Activated CD4-positive, alpha-beta T cell treated with anti-CD3 and anti-CD28 coated beads for 36 hours (primary cell): ENCODE data around the gene OR51B2. TPM values are rescaled to one million over a fixed set of nuclear protein-coding genes. Genes with fewer than 3 reads are reported as not detected.
"Not testable (repeated sequence)": the region's sequence is repeated elsewhere in the genome, so short reads cannot be mapped to it uniquely, and the experiment has no call there.

Source experiments
- ATAC-seq: fragments of 200-7000 bp; cut with Tn5 transposase; one replicate; pipeline ENCODE4 v1.10.0; 2021; ENCODE audit warnings: mild to moderate bottlenecking, moderate library complexity
- CTCF ChIA-PET: fragments of 350-600 bp; sonication (Branson Sonifier 250); formaldehyde crosslinking; loops from one replicate; lab custom pipeline; 2021; ENCODE audit warnings: antibody characterized with exemption; lab: Charles Lee
- POLR2A ChIA-PET: fragments of 350-600 bp; sonication (Branson Sonifier 250); formaldehyde crosslinking; loops from one replicate; lab custom pipeline; 2021; ENCODE audit warnings: antibody characterized with exemption, inconsistent platforms; lab: Charles Lee
- DNase-seq: peaks from one replicate; pipeline ENCODE4 v3.0.0-alpha.2; 2020
- H3K27ac Mint-ChIP-seq: one replicate; pipeline ENCODE4 v1.8.0; 2021; ENCODE audit warnings: mixed read lengths
- H3K27me3 Mint-ChIP-seq: one replicate; pipeline ENCODE4 v1.8.0; 2021; ENCODE audit warnings: mixed read lengths
- H3K36me3 Mint-ChIP-seq: one replicate; pipeline ENCODE4 v1.8.0; 2021; ENCODE audit warnings: low read depth, mixed read lengths
- H3K4me1 Mint-ChIP-seq: one replicate; pipeline ENCODE4 v1.8.0; 2021; ENCODE audit warnings: mixed read lengths
- H3K4me3 Mint-ChIP-seq: one replicate; pipeline ENCODE4 v1.8.0; 2021; ENCODE audit warnings: mild to moderate bottlenecking, moderate library complexity, mixed read lengths
- H3K9me3 Mint-ChIP-seq: one replicate; pipeline ENCODE4 v1.8.0; 2021; ENCODE audit warnings: low read depth, mixed read lengths
- intact Hi-C, 2 experiments: fragments of 100-400 bp; cut with DNase I in 1 of 2; cut with micrococcal nuclease in 1 of 2; formaldehyde crosslinking; loops; one replicate each; pipeline versions ENCODE4 v1.14.2 to v1.15.1; 2022 to 2024; cut with DNase I, micrococcal nuclease
- total RNA-seq, 2 experiments: library from RNA; stranded (reverse); gene quantifications; one replicate each; pipeline ENCODE4 v1.2.3, GENCODE V29; 2021

OR51B2 gene, protein sequence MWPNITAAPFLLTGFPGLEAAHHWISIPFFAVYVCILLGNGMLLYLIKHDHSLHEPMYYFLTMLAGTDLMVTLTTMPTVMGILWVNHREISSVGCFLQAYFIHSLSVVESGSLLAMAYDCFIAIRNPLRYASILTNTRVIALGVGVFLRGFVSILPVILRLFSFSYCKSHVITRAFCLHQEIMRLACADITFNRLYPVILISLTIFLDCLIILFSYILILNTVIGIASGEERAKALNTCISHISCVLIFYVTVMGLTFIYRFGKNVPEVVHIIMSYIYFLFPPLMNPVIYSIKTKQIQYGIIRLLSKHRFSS
- total RNA-seq, result not detected

DNA sequence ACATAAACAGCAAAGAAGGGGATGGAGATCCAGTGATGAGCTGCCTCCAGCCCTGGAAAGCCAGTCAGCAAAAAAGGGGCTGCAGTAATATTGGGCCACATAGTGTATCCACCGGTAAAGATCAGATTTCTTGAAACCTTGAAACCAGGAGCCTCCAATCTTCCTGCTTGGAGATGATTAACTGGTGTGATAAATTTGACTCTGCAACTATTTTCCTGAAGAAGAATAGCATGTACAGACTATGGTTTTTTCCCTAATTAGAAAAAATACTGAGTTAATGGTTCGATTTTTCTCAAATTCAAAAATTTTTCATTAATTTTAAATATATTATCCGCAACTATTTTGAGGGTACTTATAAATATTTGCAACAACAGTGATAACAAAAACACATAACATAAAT, at the start of gene OR51B2:
TSS of gene OR51B2 (minus strand) at position 101 of the 400 bp plus-strand sequence. CDS start at position 101, 0 bp downstream.
- no peaks in the 10 kb centered on the region for H3K36me3 Mint-ChIP-seq
- intact Hi-C loops, result no loop called here
- H3K9me3 Mint-ChIP-seq, result no peaks in the 10 kb centered on the region
- no peak within 1 kb of the TSS for H3K27ac Mint-ChIP-seq
- DNase-seq, result no peak
- H3K4me3 Mint-ChIP-seq, result no peak within 1 kb of the TSS
- no peak for ATAC-seq
- peaks cover 3% of the 10 kb centered on the region for H3K27me3 Mint-ChIP-seq
- CTCF ChIA-PET, result no interaction called here
- H3K4me1 Mint-ChIP-seq, result no peaks in the 10 kb centered on the region
- POLR2A ChIA-PET, result no interaction called here

GRCh38 chr11:5369789-5370188, 45.7 kb upstream of the OR51B2 start:
- Mint-ChIP-seq H3K9me3 (no peaks in the 10 kb centered on the region), H3K4me1 (no peaks in the 10 kb centered on the region), H3K27me3 (peaks cover 13% of the 10 kb centered on the region), H3K27ac (no peak overlapping the region), H3K36me3 (no peaks in the 10 kb centered on the region), H3K4me3 (no peak overlapping the region)
- DNase-seq (no peak), ATAC-seq (no peak)
- intact Hi-C loops, result no loop called here
- ChIA-PET CTCF (no interaction called here), POLR2A (no interaction called here)

GRCh38 chr11:5368502-5369043, 44.5 kb upstream of the OR51B2 start:
- ChIA-PET POLR2A (no interaction called here), CTCF (no interaction called here)
- Mint-ChIP-seq H3K36me3 (no peaks in the 10 kb centered on the region), H3K4me1 (no peaks in the 10 kb centered on the region), H3K9me3 (no peaks in the 10 kb centered on the region), H3K4me3 (no peak overlapping the region), H3K27me3 (peaks cover 9% of the 10 kb centered on the region), H3K27ac (no peak overlapping the region)
- ATAC-seq (no peak), DNase-seq (no peak)
- intact Hi-C loops, result no loop called here

- Mint-ChIP-seq H3K27me3 (peaks cover 5% of the 10 kb centered on the region), H3K4me1 (no peaks in the 10 kb centered on the region), H3K4me3 (no peak overlapping the region), H3K9me3 (no peaks in the 10 kb centered on the region), H3K36me3 (no peaks in the 10 kb centered on the region), H3K27ac (no peak overlapping the region)
- ATAC-seq (no peak), DNase-seq (no peak)
- CTCF ChIA-PET, result no interaction called here
- POLR2A ChIA-PET, result no interaction called here
- intact Hi-C loops, result no loop called here
Measured at GRCh38 chr11:5367448-5368074, 43.5 kb upstream of the OR51B2 start.

DNA sequence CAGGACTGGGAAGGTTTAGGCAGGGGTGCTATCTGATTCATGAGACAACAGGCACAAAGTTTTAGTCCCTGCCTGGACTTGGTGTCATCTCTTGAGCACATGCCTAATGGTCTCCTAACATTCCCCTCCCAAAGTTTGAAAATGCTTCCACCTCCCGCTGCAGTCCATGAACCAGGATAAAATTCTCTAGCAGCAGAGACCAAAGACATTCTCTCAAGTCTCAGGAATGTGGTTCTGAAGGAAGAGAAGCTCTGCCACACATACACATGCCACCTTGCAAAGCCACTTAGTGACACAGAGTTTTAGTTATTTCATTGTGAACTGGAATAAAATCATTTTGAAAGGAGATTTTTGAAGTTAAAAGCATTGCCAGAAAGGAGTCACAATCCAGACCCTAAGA, 42.8 kb upstream of the OR51B2 start:
- ATAC-seq, result no peak
- no peak overlapping the region for H3K27ac Mint-ChIP-seq
- H3K4me3 Mint-ChIP-seq, result no peak overlapping the region
- no peaks in the 10 kb centered on the region for H3K9me3 Mint-ChIP-seq
- no peaks in the 10 kb centered on the region for H3K4me1 Mint-ChIP-seq
- H3K27me3 Mint-ChIP-seq, result peaks cover 5% of the 10 kb centered on the region
- DNase-seq, result no peak
- no peaks in the 10 kb centered on the region for H3K36me3 Mint-ChIP-seq
- intact Hi-C loops, result no loop called here
- POLR2A ChIA-PET, result no interaction called here
- CTCF ChIA-PET, result no interaction called here

GRCh38 chr11:5366365-5366764, 42.3 kb upstream of the OR51B2 start:
- intact Hi-C loops, POLR2A ChIA-PET, H3K9me3 Mint-ChIP-seq, CTCF ChIA-PET, H3K27me3 Mint-ChIP-seq, H3K36me3 Mint-ChIP-seq, ATAC-seq, H3K4me3 Mint-ChIP-seq, DNase-seq, H3K4me1 Mint-ChIP-seq, H3K27ac Mint-ChIP-seq: not testable (repeated sequence)

DNA sequence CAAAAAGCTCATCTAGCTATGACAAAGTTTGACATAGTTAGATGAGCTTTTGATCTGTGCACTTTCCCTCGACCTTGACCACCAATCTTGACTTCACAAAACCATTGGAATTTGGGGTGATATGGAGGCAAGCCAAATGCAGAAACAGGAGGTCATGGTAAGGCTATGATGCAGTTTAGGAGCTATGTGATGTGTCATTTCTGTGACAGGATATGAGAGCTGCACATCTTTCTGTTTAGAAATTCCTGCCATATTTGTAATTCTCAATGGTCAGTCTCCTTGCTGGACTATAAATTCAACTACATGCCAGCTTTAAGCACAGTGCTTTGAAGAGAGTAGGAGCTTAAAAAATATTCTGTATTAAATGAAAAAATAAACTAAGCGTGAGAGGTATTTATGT, 40.1 kb upstream of the OR51B2 start:
- no peak for DNase-seq
- Mint-ChIP-seq H3K27ac (no peak overlapping the region), H3K27me3 (peaks cover 5% of the 10 kb centered on the region), H3K4me3 (no peak overlapping the region), H3K4me1 (no peaks in the 10 kb centered on the region), H3K36me3 (no peaks in the 10 kb centered on the region), H3K9me3 (peaks cover under 1% of the 10 kb centered on the region)
- ChIA-PET CTCF (interaction anchor here (1.7 kb wide), 1 partner anchor 239 kb away, joined by 4 read pairs; no protein-coding TSS in a partner anchor), POLR2A (no interaction called here)
- intact Hi-C loops, result no loop called here
- no peak for ATAC-seq

DNA sequence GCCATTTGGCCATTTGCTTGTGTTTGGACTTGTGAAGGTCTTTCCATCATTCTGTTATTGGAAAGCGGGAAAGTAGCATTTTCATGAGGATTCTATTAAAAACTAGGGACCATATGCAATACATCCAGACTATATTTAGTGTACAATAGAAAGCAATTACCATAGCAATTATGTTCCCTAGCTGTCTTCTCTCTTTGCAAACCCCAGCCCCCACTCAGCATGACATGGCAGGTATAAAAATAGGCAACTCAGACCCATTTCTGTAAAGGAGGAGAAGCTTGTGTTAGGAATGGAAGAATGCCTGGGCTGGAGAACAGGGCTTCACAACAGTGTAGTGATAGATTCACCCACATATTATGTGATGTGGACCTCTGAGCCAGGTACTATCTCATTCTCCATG, 39.6 kb upstream of the OR51B2 start:
- H3K4me1 Mint-ChIP-seq, result no peaks in the 10 kb centered on the region
- intact Hi-C loops, result no loop called here

DNA sequence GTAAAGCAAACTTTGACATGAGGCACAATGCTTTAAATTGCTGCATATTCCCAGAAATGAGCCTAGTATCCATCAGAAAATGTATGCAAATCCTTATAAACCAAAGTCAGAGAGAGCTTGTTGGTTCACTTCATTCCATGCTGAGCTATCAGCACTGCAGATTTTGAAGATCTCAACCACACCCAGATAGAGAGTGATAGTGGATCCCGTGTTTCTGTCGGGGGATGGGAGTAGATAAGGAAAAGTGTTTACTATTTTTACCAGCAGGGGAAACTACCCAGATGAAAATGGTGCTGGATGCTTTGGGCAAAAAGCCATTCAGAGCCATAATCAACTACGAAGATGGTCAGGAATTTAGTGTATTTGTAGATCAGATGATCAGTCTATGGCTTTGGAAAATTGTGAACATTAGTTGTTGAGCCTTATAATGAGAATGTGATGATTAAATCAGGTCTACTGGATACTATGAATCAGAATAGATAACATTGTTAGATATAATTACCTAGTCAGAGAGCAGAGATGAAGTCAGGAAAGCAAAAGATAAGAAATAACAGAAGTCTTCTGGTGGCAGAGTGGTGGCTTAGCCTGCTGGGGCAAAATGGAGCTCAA, 38.0 kb upstream of the OR51B2 start:
- CTCF ChIA-PET, result no interaction called here
- ATAC-seq (no peak), DNase-seq (no peak)
- Mint-ChIP-seq H3K4me3 (no peak overlapping the region), H3K27ac (no peak overlapping the region), H3K36me3 (no peaks in the 10 kb centered on the region), H3K27me3 (peaks cover 5% of the 10 kb centered on the region), H3K9me3 (peaks cover 2% of the 10 kb centered on the region), H3K4me1 (no peaks in the 10 kb centered on the region)
- intact Hi-C loops, result no loop called here
- POLR2A ChIA-PET, result no interaction called here

More for the DNA sequence above, 39.6 kb upstream of the OR51B2 start:
- Mint-ChIP-seq H3K27me3 (peaks cover 5% of the 10 kb centered on the region), H3K27ac (no peak overlapping the region), H3K36me3 (no peaks in the 10 kb centered on the region), H3K9me3 (peaks cover 2% of the 10 kb centered on the region), H3K4me3 (no peak overlapping the region)
- POLR2A ChIA-PET, result no interaction called here
- DNase-seq (no peak), ATAC-seq (no peak)
- CTCF ChIA-PET, result interaction anchor here (1.7 kb wide), 1 partner anchor 239 kb away, joined by 4 read pairs; no protein-coding TSS in a partner anchor

DNA sequence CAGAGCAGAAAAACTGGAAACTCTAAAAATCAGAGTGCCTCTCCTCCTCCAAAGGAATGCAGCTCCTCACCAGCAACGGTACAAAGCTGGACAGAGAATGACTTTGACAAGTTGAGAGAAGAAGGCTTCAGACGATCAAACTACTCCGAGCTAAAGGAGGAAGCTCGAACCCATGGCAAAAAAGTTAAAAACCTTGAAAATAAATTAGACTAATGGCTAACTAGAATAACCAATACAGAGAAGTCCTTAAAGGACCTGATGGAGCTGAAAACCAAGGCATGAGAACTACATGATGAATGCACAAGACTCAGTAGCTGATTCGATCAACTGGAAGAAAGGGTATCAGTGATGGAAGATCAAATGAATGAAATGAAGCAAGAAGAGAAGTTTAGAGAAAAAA, 31.9 kb upstream of the OR51B2 start:
- CTCF ChIA-PET, H3K9me3 Mint-ChIP-seq, ATAC-seq, intact Hi-C loops, H3K27ac Mint-ChIP-seq, DNase-seq, H3K36me3 Mint-ChIP-seq, H3K27me3 Mint-ChIP-seq, H3K4me3 Mint-ChIP-seq, H3K4me1 Mint-ChIP-seq, POLR2A ChIA-PET: not testable (repeated sequence)

- peaks cover 12% of the 10 kb centered on the region for H3K27me3 Mint-ChIP-seq
- no peaks in the 10 kb centered on the region for H3K4me1 Mint-ChIP-seq
- H3K27ac Mint-ChIP-seq, result no peak within 1 kb of the TSS
- H3K4me3 Mint-ChIP-seq, result no peak within 1 kb of the TSS
- CTCF ChIA-PET, result no interaction called here
- no peaks in the 10 kb centered on the region for H3K9me3 Mint-ChIP-seq
- H3K36me3 Mint-ChIP-seq, result no peaks in the 10 kb centered on the region
- intact Hi-C loops, result no loop called here
- ATAC-seq (no peak), DNase-seq (no peak)
- POLR2A ChIA-PET, result no interaction called here
Measured at GRCh38 chr11:5351208-5351607, 27.1 kb upstream of the OR51B2 start, which contains the start of gene OR51B6. Gene OR51B6 (plus strand): TSS chr11:5351508. CDS start chr11:5351508, 0 bp downstream.
